ENCODE results near the gene TCF4. TPM values are rescaled to one million over a fixed set of nuclear protein-coding genes. Genes with fewer than 3 reads are reported as not detected.

The TCF4 gene
- total RNA-seq, 1 experiment from 2014 or later = 2.3 TPM

DNA sequence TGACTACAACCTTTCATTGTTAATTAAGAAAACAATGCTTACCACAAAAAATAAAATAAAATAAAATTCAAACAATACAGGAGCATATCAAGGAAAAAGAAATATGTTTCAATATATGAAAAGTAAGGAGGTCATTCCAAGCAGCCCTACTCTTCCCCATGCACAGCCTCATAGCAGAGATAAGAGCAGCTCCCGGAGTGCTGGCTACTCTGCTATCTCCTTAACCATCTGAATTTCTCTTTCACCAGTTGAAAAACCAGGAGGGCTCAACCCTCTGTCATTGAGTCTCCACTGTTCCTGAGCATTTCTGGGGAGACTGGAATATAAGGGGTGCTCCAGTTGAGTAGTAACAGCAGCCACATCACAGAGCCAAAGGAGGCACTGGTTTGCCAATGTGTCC is 201.4 kb downstream of the TCF4 start:
- POLR2A ChIA-PET = no interaction called here
- in situ Hi-C loops (cut with HindIII; ENCODE audit: low pct_unique_long_range_greater_than_20kb, low sequenced_read_pairs) (no loop called here), intact Hi-C loops (cut with micrococcal nuclease; ENCODE audit: unreplicated experiment) (no loop called here)
- H3K27me3 ChIP-seq (ENCODE audit: control insufficient read depth, insufficient read depth, low read length) = no peaks in the 10 kb centered on the region
- H3K9me3 ChIP-seq (ENCODE audit: control insufficient read depth, insufficient read depth, low read depth, low read length) = no peaks in the 10 kb centered on the region
- no peaks in the 10 kb centered on the region; the same call in 1 of the 2 replicates for H3K4me1 ChIP-seq (ENCODE audit: control insufficient read depth, insufficient read depth, low read length)
- no peak for DNase-seq (ENCODE audit: low read depth, low spot score)
- no peaks in the 10 kb centered on the region for H3K36me3 ChIP-seq (ENCODE audit: control insufficient read depth, insufficient read depth, low read length)
- BruUV-seq (replicated peaks) = no TSS peak
- H3K4me3 ChIP-seq (ENCODE audit: low read depth in 2 of 2, low read length in 2 of 2) = no peak overlapping the region
- ATAC-seq = no peak
- TF ChIP-seq POLR2AphosphoS5 (IDR thresholded peaks at IDR 0.05; ENCODE audit: low read depth, low read length) = no peak
- TF ChIP-seq, protein P1, sequence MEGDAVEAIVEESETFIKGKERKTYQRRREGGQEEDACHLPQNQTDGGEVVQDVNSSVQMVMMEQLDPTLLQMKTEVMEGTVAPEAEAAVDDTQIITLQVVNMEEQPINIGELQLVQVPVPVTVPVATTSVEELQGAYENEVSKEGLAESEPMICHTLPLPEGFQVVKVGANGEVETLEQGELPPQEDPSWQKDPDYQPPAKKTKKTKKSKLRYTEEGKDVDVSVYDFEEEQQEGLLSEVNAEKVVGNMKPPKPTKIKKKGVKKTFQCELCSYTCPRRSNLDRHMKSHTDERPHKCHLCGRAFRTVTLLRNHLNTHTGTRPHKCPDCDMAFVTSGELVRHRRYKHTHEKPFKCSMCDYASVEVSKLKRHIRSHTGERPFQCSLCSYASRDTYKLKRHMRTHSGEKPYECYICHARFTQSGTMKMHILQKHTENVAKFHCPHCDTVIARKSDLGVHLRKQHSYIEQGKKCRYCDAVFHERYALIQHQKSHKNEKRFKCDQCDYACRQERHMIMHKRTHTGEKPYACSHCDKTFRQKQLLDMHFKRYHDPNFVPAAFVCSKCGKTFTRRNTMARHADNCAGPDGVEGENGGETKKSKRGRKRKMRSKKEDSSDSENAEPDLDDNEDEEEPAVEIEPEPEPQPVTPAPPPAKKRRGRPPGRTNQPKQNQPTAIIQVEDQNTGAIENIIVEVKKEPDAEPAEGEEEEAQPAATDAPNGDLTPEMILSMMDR (IDR thresholded peaks at IDR 0.05) = no peak
- no peak for TF ChIP-seq TCF7L2 (IDR thresholded peaks at IDR 0.05; ENCODE audit: low read depth, low read length)
- TF ChIP-seq, protein P2, sequence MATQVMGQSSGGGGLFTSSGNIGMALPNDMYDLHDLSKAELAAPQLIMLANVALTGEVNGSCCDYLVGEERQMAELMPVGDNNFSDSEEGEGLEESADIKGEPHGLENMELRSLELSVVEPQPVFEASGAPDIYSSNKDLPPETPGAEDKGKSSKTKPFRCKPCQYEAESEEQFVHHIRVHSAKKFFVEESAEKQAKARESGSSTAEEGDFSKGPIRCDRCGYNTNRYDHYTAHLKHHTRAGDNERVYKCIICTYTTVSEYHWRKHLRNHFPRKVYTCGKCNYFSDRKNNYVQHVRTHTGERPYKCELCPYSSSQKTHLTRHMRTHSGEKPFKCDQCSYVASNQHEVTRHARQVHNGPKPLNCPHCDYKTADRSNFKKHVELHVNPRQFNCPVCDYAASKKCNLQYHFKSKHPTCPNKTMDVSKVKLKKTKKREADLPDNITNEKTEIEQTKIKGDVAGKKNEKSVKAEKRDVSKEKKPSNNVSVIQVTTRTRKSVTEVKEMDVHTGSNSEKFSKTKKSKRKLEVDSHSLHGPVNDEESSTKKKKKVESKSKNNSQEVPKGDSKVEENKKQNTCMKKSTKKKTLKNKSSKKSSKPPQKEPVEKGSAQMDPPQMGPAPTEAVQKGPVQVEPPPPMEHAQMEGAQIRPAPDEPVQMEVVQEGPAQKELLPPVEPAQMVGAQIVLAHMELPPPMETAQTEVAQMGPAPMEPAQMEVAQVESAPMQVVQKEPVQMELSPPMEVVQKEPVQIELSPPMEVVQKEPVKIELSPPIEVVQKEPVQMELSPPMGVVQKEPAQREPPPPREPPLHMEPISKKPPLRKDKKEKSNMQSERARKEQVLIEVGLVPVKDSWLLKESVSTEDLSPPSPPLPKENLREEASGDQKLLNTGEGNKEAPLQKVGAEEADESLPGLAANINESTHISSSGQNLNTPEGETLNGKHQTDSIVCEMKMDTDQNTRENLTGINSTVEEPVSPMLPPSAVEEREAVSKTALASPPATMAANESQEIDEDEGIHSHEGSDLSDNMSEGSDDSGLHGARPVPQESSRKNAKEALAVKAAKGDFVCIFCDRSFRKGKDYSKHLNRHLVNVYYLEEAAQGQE (IDR thresholded peaks at IDR 0.05; ENCODE audit: insufficient read depth in 1 of 2, low read depth in 2 of 2, low read length in 1 of 2) = no peak
- TF ChIP-seq SIN3A (IDR thresholded peaks at IDR 0.05; ENCODE audit: borderline replicate concordance, insufficient read depth, low read depth, low read length) = no peak
- CTCF ChIA-PET = no interaction called here
- H3K27ac ChIP-seq (ENCODE audit: low read length) = no peak overlapping the region; the same call in 1 of the 2 replicates

DNA sequence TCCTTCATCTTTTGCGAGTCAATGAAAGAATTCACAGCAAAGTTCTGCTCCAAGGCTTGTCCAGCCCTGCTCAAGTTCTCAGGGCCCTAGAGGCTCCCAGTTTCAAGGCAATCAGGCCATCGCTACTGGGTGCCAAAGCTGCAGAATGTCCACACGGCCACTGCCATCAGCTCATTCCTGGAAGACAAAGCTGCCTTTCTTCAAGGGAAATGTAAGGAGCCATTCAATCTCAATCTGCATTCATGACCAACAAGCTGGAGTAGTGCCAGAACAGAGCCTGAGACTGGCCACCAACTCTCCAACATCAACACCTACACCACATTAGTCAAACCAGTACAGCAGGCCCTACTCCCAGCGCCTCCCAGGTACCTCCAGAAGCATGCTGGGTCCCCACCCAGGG is 202.2 kb downstream of the TCF4 start:
- BruUV-seq (replicated peaks) = no TSS peak
- ChIA-PET POLR2A (no interaction called here), CTCF (no interaction called here)
- DNase-seq (ENCODE audit: low read depth, low spot score) (no peak), ATAC-seq (no peak)
- Histone ChIP-seq H3K27me3 (ENCODE audit: control insufficient read depth, insufficient read depth, low read length) (no peaks in the 10 kb centered on the region), H3K9me3 (ENCODE audit: control insufficient read depth, insufficient read depth, low read depth, low read length) (no peaks in the 10 kb centered on the region), H3K4me1 (ENCODE audit: control insufficient read depth, insufficient read depth, low read length) (no peaks in the 10 kb centered on the region; the same call in 1 of the 2 replicates), H3K36me3 (ENCODE audit: control insufficient read depth, insufficient read depth, low read length) (no peaks in the 10 kb centered on the region), H3K27ac (ENCODE audit: low read length) (no peak overlapping the region), H3K4me3 (ENCODE audit: low read depth in 2 of 2, low read length in 2 of 2) (no peak overlapping the region)
- TF ChIP-seq SIN3A (IDR thresholded peaks at IDR 0.05; ENCODE audit: borderline replicate concordance, insufficient read depth, low read depth, low read length) (no peak), TCF7L2 (IDR thresholded peaks at IDR 0.05; ENCODE audit: low read depth, low read length) (no peak), POLR2AphosphoS5 (IDR thresholded peaks at IDR 0.05; ENCODE audit: low read depth, low read length) (no peak)
- TF ChIP-seq, protein P1 (IDR thresholded peaks at IDR 0.05) = no peak
- TF ChIP-seq, protein P2 (IDR thresholded peaks at IDR 0.05; ENCODE audit: insufficient read depth in 1 of 2, low read depth in 2 of 2, low read length in 1 of 2) = no peak
- in situ Hi-C loops (cut with HindIII; ENCODE audit: low pct_unique_long_range_greater_than_20kb, low sequenced_read_pairs) (no loop called here), intact Hi-C loops (cut with micrococcal nuclease; ENCODE audit: unreplicated experiment) (no loop called here)

Data from Panc1 (cell line).